HG03060 (cell line): ENCODE results near the gene ZNF782.
"Not testable (repeated sequence)": the region's sequence is repeated elsewhere in the genome, so short reads cannot be mapped to it uniquely, and the experiment has no call there.

Experiments
- ATAC-seq: cut with Tn5 transposase; IDR thresholded peaks from one replicate; pipeline ENCODE4 v1.9.1; 2021; ENCODE audit warnings: low read depth, moderate number of reproducible peaks; ENCODE audit not compliant: unreplicated experiment

ZNF782 gene

DNA sequence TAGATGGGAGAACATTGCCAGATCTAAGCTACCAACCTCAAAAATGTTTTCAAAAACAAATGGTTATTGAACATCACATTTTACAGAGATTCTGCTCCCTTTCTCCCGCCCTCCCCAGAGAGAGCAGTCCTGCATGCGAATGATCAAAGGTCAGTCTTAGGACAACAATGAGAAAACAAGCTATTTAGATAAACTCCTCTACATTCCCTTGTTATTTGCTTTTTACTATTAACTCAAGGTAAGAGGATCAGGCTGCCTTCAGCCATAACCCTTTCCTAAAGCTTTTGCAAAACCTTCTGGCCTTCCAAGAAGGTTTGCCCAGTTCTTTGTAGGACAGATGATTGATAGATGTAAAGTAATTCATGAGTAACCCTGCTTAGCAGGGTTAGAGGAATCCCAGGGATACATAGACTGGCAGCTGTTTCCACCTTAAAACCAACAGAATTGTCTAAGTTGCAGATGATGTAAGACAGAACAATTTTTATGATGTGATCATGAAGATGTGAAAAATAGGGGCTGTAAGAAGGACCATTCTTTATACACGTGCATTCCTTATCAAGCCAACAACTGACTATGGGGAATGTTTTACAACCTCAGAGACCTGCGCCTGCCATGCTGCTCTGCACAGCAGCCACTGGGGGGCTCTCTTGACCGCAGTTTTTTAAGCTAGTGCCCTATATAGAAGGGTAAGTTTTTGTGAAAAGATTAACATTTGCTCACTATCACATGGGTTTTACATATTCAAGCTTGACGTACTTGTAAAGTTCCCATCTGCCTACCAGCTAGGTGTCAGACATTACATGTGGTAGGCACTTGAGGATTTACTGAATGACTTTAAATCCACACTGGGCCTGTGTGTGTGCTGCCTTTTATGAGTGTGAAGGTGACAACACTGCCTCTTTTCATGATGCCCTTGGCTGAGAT lies 2.3 kb upstream of the ZNF782 start:
- peak; percentile 32 for ATAC-seq

DNA sequence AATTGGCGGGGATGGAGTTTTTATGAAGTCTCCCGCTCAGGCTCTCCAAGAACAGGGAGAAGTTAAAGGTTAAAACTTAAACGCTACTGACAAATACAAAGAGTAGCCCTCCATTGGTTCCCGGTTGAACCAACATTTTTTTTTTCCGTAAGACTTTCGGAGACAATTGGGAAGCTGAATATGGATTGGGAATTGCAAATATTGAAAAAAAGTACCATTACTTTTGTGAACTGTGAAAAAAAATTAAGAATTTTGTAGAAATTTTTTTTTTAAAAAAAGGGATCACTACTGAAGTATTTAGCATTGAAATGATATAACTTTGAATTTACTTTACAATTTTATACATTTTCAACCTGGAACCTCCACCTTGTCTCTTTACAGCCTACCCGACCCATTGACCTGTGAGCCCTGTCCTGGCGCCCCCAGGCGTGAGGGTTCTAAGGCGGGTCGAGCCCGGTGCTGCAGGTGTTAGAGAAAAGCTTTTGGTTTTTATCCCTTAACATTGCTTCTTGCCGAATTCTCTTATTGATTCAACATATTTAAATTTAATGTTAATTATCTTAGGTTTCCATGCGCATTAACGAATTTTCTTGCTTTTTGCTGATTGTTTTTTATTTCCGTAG lies 448 bp upstream of the ZNF782 start:
- no peak for ATAC-seq

DNA sequence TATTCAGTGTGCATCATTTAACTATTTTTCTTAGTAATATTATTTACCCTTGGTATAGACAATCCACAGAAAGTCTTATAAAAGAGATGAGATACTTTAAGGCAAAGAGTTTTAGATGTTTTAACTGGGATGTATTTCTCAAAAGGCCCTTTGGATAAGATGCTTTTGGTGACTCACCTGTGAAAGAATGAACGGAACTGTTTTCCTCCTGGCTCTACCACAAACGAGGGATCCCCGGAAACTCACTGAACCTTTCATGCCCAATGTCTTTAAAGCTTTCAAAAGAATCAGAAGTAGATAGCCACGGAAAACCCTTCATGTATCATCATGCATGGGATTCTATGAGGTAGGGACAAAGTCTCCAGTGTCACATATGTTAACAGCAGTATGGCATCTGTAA lies 1.6 kb downstream of the ZNF782 start:
- no peak for ATAC-seq

DNA sequence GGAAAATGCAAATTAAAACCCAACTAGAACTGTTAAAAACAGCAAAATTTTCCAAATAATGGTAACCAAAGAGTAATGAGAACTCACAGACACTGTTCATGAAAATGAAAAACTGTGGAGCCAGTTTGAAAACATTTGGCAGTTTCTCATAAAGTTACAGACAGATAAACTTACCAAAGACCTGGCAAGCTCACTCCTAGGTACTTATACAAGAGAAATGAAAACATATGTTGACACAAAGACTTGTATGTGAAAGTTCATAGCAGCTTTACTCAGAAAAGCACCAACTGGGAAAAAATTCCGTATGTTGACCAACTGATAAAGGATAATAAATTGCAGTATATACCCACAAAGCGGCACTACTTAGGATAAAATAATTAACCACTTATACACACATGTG lies 10.3 kb downstream of the ZNF782 start:
- no peak for ATAC-seq

DNA sequence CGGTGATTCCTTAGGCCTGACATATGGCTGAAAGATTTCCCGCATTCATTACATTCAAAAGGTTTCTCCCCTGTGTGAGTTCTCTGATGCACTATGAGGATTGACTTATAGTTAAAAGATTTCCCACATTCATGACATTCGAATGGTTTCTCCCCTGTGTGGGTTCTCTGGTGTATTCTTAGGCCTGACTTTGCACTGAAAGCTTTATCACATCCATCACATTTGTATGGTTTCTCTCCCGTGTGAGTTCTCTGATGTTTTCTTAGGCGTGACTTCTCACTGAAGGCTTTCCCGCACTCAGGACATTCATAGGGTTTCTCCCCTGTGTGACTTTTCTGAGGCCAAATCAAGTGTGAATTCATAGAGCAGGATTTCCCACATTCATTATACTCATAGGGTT lies 35.8 kb downstream of the ZNF782 start:
- ATAC-seq = no peak

DNA sequence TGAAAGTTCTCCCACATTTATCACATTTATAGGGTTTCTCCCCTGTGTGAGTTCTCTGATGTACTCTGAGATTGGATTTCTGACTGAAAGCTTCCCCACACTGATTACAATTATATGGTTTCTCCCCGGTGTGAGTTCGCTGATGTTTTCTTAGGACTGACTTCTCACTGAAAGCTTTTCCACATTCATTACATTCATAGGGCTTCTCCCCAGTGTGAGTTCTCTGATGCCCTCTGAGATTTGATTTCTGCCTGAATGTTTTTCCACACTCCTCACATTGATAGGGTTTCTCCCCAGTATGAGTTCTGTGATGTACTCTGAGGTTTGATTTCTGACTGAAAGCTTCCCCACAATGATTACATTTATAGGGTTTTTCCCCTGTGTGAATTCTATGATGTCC lies 36.3 kb downstream of the ZNF782 start:
- no peak for ATAC-seq

DNA sequence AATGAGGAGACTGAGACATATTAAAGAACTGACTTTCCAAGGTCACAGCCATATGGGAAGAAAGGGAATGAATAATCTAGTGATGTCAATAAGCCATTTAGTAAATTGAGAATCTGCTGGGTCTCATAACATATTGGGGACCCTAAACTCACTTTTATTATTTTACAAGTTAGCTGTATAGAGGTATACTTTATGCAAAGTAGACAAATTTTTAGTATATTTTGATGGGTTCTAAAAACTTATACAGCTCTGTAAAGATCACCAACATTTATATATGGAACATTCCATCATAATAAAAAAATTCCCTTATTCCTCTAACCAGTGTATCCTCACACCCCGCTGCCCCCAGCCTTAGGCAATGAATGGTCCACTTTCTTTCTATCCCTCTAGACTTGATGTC lies 40.7 kb downstream of the ZNF782 start:
- no peak for ATAC-seq

DNA sequence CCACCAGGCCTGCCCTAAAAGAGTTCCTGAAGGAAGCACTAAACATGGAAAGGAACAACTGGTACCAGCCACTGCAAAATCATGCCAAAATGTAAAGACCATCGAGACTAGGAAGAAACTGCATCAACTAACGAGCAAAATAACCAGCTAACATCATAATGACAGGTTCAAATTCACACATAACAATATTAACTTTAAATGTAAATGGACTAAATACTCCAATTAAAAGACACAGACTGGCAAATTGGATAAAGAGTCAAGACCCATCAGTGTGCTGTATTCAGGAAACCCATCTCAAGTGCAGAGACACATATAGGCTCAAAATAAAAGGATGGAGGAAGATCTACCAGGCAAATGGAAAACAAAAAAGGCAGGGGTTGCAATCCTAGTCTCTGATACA lies 55.4 kb downstream of the ZNF782 start:
- ATAC-seq = not testable (repeated sequence)

DNA sequence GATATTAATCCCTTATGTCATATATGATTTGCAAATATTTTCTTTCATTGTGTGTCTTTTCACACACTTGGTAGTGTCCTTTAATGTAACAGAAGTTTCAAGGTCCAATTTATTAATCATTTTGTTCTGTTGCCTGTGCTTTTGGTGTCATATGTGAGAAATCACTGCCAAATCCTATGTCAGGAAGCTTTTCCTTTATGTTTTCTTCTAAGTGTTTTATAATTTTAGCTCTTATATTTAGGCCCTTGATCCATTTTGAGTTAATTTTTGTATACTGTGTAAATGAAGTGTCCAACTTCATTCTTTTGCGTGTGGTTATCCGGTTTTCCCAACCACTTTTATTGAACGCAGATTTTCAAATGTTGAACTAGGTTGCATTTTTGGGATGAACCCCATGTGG lies 70.3 kb downstream of the ZNF782 start:
- no peak for ATAC-seq

DNA sequence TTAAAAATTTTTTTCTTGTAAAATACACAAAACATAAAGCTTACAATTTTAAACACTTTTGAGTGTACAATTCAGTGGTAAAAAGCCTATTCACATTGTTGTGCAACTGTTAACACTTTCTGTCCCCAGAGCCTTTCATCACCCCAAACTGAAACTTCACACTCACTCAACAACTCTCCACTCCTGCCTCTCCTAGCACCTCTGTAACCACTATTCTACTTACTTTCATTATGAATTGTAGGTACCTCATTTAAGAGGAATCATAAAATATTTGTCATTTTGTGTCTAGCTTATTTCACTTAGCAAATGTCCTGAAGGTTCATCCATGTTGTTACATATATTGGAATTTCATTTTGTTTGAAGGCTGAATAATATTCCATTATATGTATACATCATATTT lies 72.1 kb downstream of the ZNF782 start:
- ATAC-seq = no peak

DNA sequence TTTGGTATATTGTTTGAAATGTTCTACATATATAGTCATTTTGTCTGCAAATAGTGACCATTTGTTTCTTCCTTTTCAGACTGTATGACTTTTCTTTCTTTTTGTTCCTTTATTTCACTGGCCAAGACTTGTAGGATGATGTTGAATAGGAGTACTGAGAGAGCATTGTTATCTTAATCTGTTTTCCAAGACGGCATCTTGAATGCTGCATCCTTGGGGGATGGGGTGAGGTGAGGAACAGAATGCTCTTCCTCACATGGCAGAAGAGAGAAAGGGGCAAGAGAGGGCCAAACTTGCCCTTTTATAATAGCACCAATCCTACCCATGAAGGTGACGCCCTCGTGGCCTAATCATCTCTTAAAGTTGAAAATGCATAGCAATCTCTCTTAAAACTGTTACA lies 72.8 kb downstream of the ZNF782 start:
- ATAC-seq = no peak

DNA sequence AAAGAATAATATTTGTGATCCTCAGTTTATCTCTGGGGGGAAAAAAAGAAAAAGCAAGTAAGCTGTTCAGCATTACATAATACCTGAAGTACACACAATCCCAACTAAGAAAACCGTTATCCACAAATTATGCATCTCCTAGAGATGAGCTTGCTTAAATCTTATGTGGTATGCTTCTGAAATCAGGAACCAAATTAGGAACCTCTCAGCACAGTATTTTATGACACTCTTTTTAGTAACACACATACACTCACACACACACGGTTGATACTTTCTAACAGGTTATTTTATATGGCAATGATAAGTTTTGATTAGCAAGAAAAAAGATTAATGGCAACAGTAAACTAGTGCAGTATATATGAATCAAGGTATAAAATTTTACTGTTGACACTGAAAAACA lies 75.2 kb downstream of the ZNF782 start:
- no peak for ATAC-seq

DNA sequence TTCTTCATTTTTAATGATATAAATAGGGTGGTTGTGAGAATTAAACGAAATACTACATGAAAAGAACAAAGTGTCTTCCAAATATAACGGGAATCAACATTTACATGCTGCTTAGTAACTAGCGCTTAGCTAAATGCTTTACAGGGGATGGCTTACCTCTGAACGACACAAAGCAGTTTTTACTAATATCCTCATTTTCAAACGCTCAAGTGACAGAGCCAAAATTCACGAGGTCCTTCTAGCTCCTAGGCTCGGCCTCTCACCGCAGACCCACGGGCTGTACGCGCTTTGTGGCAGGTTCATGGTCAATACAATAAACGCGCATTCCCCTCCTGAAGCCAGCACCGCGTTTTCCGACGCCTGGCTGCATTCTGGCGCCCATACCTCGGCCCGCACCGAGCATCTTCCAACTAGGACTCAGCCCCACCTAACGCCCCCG lies 76.9 kb downstream of the ZNF782 start:
- no peak for ATAC-seq

DNA sequence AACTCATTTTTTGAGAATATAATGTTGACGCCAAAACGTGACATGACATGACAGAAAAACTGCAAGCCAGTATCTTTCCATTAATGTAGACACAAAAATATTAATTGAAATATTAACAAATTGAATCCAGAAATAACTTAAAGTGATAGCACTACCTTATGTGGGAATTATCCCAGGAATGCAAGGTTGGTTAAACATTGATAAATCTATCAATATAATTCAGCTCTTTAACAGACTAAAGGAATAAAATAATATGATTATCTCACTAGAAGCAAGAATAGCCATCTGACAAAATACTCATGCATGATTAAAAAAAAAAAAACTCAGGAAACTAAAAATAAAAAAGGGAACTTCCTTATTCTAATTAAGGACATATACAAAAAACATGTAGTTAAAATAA lies 83.2 kb downstream of the ZNF782 start:
- ATAC-seq = no peak

DNA sequence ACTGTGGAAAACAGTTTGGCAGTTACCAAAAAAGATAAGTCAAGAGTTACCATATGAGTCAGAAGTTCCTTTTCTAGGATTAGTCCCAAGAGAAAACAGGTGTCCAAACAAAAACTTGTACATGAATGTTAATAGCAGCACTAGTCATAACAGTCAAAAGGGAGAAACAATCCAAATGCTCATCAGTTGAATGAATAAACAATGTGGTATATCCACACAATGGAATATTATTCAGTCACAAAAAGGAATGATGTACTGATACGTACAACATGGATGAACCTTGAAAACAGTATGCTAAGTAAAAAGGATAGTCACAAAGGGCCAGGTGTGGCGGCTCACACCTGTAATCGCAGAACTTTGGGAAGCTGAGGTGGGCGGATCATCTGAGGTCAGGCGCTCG lies 84.3 kb downstream of the ZNF782 start:
- no peak for ATAC-seq
